H1 (cell line): ENCODE results near the gene HLA-DPB1. TPM values are rescaled to one million over a fixed set of nuclear protein-coding genes. Genes with fewer than 3 reads are reported as not detected.

Experiments
- CTCF ChIA-PET: fragments of 300-600 bp; sonication (Branson Sonifier 250); formaldehyde crosslinking; loops from one replicate; lab custom pipeline; 2021; ENCODE audit not compliant: partially characterized antibody; lab: Charles Lee
- POLR2A ChIA-PET: fragments of 300-600 bp; sonication (Branson Sonifier 250); formaldehyde crosslinking; loops from one replicate; lab custom pipeline; 2021; ENCODE audit warnings: inconsistent platforms; ENCODE audit not compliant: partially characterized antibody; lab: Charles Lee
- DNase-seq, 2 experiments: peaks; one replicate each; pipeline versions ENCODE4 v3.0.0 to v3.0.0-alpha.2; 2010 to 2022; ENCODE audit warnings: low spot score in 2 of 2, low read depth in 1 of 2, mixed read lengths in 1 of 2
- FAIRE-seq: peaks from 2 replicates; lab custom pipeline; 2011; peaks lifted over from hg19 to GRCh38; lab: Jason Lieb, UNC
- H2AFZ ChIP-seq: 2 replicates; pipeline ENCODE4 v1.8.1; 2012; ENCODE audit warnings: low read length, inconsistent platforms
- H2AK5ac ChIP-seq: 2 replicates; pipeline ENCODE4 v1.6.1; 2013; ENCODE audit warnings: low read depth, low read length
- H2BK120ac ChIP-seq: replicated peaks from 2 replicates; pipeline ENCODE3; 2013; ENCODE audit warnings: low read depth, low read length, inconsistent platforms
- H2BK12ac ChIP-seq: 2 replicates; pipeline ENCODE4 v1.6.1; 2013; ENCODE audit warnings: low read depth, low read length
- H2BK15ac ChIP-seq: 2 replicates; pipeline ENCODE4 v1.6.1; 2013; ENCODE audit warnings: low read length
- H2BK20ac ChIP-seq: 2 replicates; pipeline ENCODE4 v1.6.1; 2013; ENCODE audit warnings: low read length
- H2BK5ac ChIP-seq: 2 replicates; pipeline ENCODE4 v1.6.1; 2013; ENCODE audit warnings: low read depth, low read length
- H3K14ac ChIP-seq: 2 replicates; pipeline ENCODE4 v1.6.1; 2013; ENCODE audit warnings: inconsistent platforms; ENCODE audit not compliant: insufficient read length
- H3K18ac ChIP-seq: 2 replicates; pipeline ENCODE4 v1.6.1; 2013; ENCODE audit warnings: low read length; ENCODE audit errors: extremely low read depth
- H3K23ac ChIP-seq: 2 replicates; pipeline ENCODE4 v1.6.1; 2013; ENCODE audit warnings: inconsistent platforms; ENCODE audit not compliant: insufficient read length
- H3K23me2 ChIP-seq: 2 replicates; pipeline ENCODE4 v1.6.1; 2013; ENCODE audit warnings: low read depth, low read length
- H3K27ac ChIP-seq: 2 replicates; pipeline ENCODE4 v1.6.1; 2011; ENCODE audit warnings: low read depth, low read length, inconsistent platforms
- H3K27me3 ChIP-seq, 4 experiments: replicated peaks in 1 of 4; 1 replicate in 1 of 4; 2 replicates in 3 of 4; pipeline versions ENCODE4 v1.6.1 to v1.8.1; 2011 to 2013; ENCODE audit warnings: low read length in 3 of 4, mild to moderate bottlenecking in 3 of 4, inconsistent platforms in 2 of 4, mixed read lengths in 2 of 4, moderate library complexity in 1 of 4; ENCODE audit not compliant: control insufficient read depth in 3 of 4, insufficient read depth in 3 of 4; ENCODE audit errors: extremely low read depth in 1 of 4
- H3K36me3 ChIP-seq, 4 experiments: 2 replicates each; pipeline versions ENCODE4 v1.6.1 to v1.8.1; 2011 to 2013; ENCODE audit warnings: mild to moderate bottlenecking in 4 of 4, low read length in 3 of 4, moderate library complexity in 2 of 4, control low read depth in 1 of 4, inconsistent platforms in 1 of 4; ENCODE audit not compliant: insufficient read depth in 4 of 4, control insufficient read depth in 2 of 4
- H3K4ac ChIP-seq: replicated peaks from 2 replicates; pipeline ENCODE3; 2013; ENCODE audit warnings: low read length, low read depth, mixed read lengths, inconsistent platforms; ENCODE audit not compliant: insufficient read length
- H3K4me1 ChIP-seq, 4 experiments: replicated peaks in 1 of 4; 1 replicate in 1 of 4; 2 replicates in 3 of 4; pipeline versions ENCODE4 v1.6.1 to v1.8.1; 2011 to 2013; ENCODE audit warnings: low read length in 3 of 4, inconsistent platforms in 2 of 4, mixed read lengths in 1 of 4; ENCODE audit not compliant: insufficient read depth in 4 of 4, control insufficient read depth in 3 of 4
- H3K4me2 ChIP-seq, 2 experiments: 2 replicates each; pipeline versions ENCODE4 v1.6.1 to v1.8.1; 2011 to 2013; ENCODE audit warnings: low read depth in 2 of 2, low read length in 2 of 2, control low read depth in 1 of 2, inconsistent platforms in 1 of 2, mild to moderate bottlenecking in 1 of 2; ENCODE audit not compliant: insufficient read depth in 1 of 2
- H3K4me3 ChIP-seq, 4 experiments: fragments of 200-600, 300-600 bp in 1 of 4; sonication (generic), shearing (Covaris generic), sonication (Bioruptor Twin) in 1 of 4; 2 replicates each; pipeline versions ENCODE4 v1.5.1 to v1.8.1; 2011 to 2016; ENCODE audit warnings: low read length in 4 of 4, low read depth in 3 of 4, control low read depth in 2 of 4, inconsistent platforms in 2 of 4, mild to moderate bottlenecking in 2 of 4, mixed read lengths in 1 of 4, moderate library complexity in 1 of 4; ENCODE audit not compliant: insufficient read depth in 2 of 4; ENCODE audit errors: extremely low read depth in 1 of 4
- H3K56ac ChIP-seq: replicated peaks from 2 replicates; pipeline ENCODE3; 2013; ENCODE audit warnings: low read depth, mild to moderate bottlenecking, mixed read lengths, low read length, inconsistent platforms; ENCODE audit not compliant: insufficient read length
- H3K79me1 ChIP-seq: 2 replicates; pipeline ENCODE4 v1.6.1; 2013; ENCODE audit warnings: low read depth, low read length, control low read depth
- H3K79me2 ChIP-seq, 2 experiments: 2 replicates each; pipeline versions ENCODE4 v1.6.1 to v1.8.1; 2012 to 2013; ENCODE audit warnings: low read length in 2 of 2, mild to moderate bottlenecking in 2 of 2, inconsistent platforms in 1 of 2; ENCODE audit not compliant: insufficient read depth in 2 of 2, control insufficient read depth in 1 of 2
- H3K9ac ChIP-seq, 4 experiments: replicated peaks in 1 of 4; 1 replicate in 1 of 4; 2 replicates in 3 of 4; pipeline versions ENCODE4 v1.6.1 to v1.8.1; 2011 to 2013; ENCODE audit warnings: low read depth in 3 of 4, low read length in 3 of 4, control low read depth in 2 of 4, mild to moderate bottlenecking in 2 of 4, moderate library complexity in 2 of 4, inconsistent platforms in 1 of 4; ENCODE audit errors: extremely low read depth in 1 of 4
- H3K9me3 ChIP-seq, 2 experiments: 2 replicates each; pipeline versions ENCODE4 v1.6.1 to v1.8.1; 2012 to 2013; ENCODE audit warnings: mild to moderate bottlenecking in 2 of 2, moderate library complexity in 2 of 2, control low read depth in 1 of 2, inconsistent platforms in 1 of 2, low read depth in 1 of 2, low read length in 1 of 2, mixed read lengths in 1 of 2; ENCODE audit not compliant: insufficient read depth in 2 of 2
- H4K20me1 ChIP-seq, 2 experiments: replicated peaks in 1 of 2; 2 replicates each; pipeline versions ENCODE3 to v1.8.1; 2011 to 2013; ENCODE audit warnings: inconsistent platforms in 2 of 2, low read length in 2 of 2, mild to moderate bottlenecking in 1 of 2; ENCODE audit not compliant: insufficient read depth in 2 of 2, control insufficient read depth in 1 of 2
- H4K5ac ChIP-seq: 2 replicates; pipeline ENCODE4 v1.6.1; 2013; ENCODE audit warnings: low read length, low read depth, mixed read lengths, inconsistent platforms; ENCODE audit not compliant: insufficient read length
- H4K8ac ChIP-seq: 2 replicates; pipeline ENCODE4 v1.8.0; 2013; ENCODE audit warnings: mild to moderate bottlenecking, moderate library complexity, low read length, inconsistent platforms; ENCODE audit not compliant: insufficient read depth; ENCODE audit errors: extremely low read depth
- H4K91ac ChIP-seq: replicated peaks from 2 replicates; pipeline ENCODE3; 2013; ENCODE audit warnings: low read length, mixed read lengths, inconsistent platforms; ENCODE audit not compliant: insufficient read length
- CREB1 ChIP-seq: IDR thresholded peaks from 2 replicates; pipeline ENCODE4 v1.6.1; 2012; ENCODE audit warnings: inconsistent platforms
- EZH2 ChIP-seq: fragments of 200-600 bp; sonication (generic); IDR thresholded peaks from 2 replicates; pipeline ENCODE4 v1.7.1; 2012; ENCODE audit warnings: low read depth, mild to moderate bottlenecking, moderate library complexity, low read length, inconsistent platforms; ENCODE audit not compliant: severe bottlenecking
- RFX5 ChIP-seq: IDR thresholded peaks from 2 replicates; pipeline ENCODE4 v1.6.1; 2011; ENCODE audit warnings: low read depth, low read length, improper control_type of control experiment, borderline replicate concordance
- WGBS, 2 experiments: shearing (Covaris generic) in 1 of 2; methylation state at CpG; one replicate each; pipeline versions ENCODE4 v1.1.6 to v1.1.7; 2013 to 2015; ENCODE audit warnings: low lambda C conversion rate in 2 of 2, mixed read lengths in 2 of 2, inconsistent platforms in 1 of 2, low coverage in 1 of 2, missing lambda C conversion rate in 1 of 2; ENCODE audit not compliant: insufficient replicate concordance in 2 of 2, insufficient coverage in 1 of 2, insufficient read length in 1 of 2; ENCODE audit errors: extremely low coverage in 1 of 2, missing lambda C conversion rate in 1 of 2; 5-methylcytosine and 5-hydroxymethylcytosine counted together
- polyA plus RNA-seq, 7 experiments: library from polyadenylated mRNA; depleted of rRNA in 3 of 7; stranded (reverse) in 5 of 7; unstranded in 2 of 7; fragments of >200 nt in 5 of 7; fragments of 200-250 nt in 2 of 7; gene quantifications; 1 replicate in 5 of 7; 2 replicates in 1 of 7; 4 replicates in 1 of 7; pipeline versions ENCODE4 v1.2.1 to v1.2.3, GENCODE V29; 2011 to 2013; ENCODE audit warnings: missing spikeins in 2 of 7, mixed read lengths in 2 of 7
- total RNA-seq: library from RNA; stranded (reverse); fragmentation: NEBNext Ultra II Directional; extraction: Animal tissue kit (Norgen Biotek cat#: 25700); gene quantifications from 2 replicates; pipeline ENCODE4 v1.2.1, GENCODE V29; 2021

Gene HLA-DPB1
- total and polyA plus RNA-seq, 2 of the 8 experiments (the other 6 are each of a cell fraction or from before 2014, with no cell fraction given) = 32.3 to 58.8 TPM

- FAIRE-seq = peak; percentile 84
- Histone ChIP-seq H2AK5ac (no peak within 1 kb of the TSS), H2BK120ac (no peak within 1 kb of the TSS), H3K56ac (no peak within 1 kb of the TSS), H2BK20ac (no peak within 1 kb of the TSS), H3K79me1 (no peaks in the 10 kb centered on the region), H3K4me1 (no peaks in the 10 kb centered on the region; a peak in 1 of 7 replicates), H3K27me3 (no peaks in the 10 kb centered on the region), H4K8ac (no peak within 1 kb of the TSS), H3K4me2 (no peak within 1 kb of the TSS; a peak in 1 of 4 replicates), H3K9ac (no peak within 1 kb of the TSS), H2BK15ac (no peak within 1 kb of the TSS), H3K27ac (no peak within 1 kb of the TSS), H3K18ac (no peak within 1 kb of the TSS), H2BK5ac (no peak within 1 kb of the TSS), H4K20me1 (no peaks in the 10 kb centered on the region), H3K14ac (no peak within 1 kb of the TSS), H3K9me3 (no peaks in the 10 kb centered on the region), H2BK12ac (no peak within 1 kb of the TSS), H3K79me2 (no peaks in the 10 kb centered on the region), H3K4me3 (no peak within 1 kb of the TSS), H4K5ac (no peak within 1 kb of the TSS), H3K36me3 (no peaks in the 10 kb centered on the region), H3K23me2 (no peaks in the 10 kb centered on the region), H3K23ac (no peak within 1 kb of the TSS), H3K4ac (no peak within 1 kb of the TSS), H4K91ac (no peak within 1 kb of the TSS), H2AFZ (peak within 1 kb of the TSS; percentile 96)
- POLR2A ChIA-PET = interaction anchor here (1.1 to 1.8 kb wide), 2 partner anchors 44 to 102 kb away, joined by 7 to 9 read pairs; no protein-coding TSS in a partner anchor
- DNase-seq = no peak
- peak; percentile 98 for TF ChIP-seq RFX5
- no peak for TF ChIP-seq EZH2
- peak; percentile 84 for TF ChIP-seq CREB1
- CTCF ChIA-PET = interaction anchor here (1.0 to 2.8 kb wide), 10 partner anchors 9 to 89 kb away, joined by 4 to 12 read pairs (median 6); no protein-coding TSS in a partner anchor
- WGBS, 2 experiments = 78% methylated on average over 8 of the region's 8 CpGs; no CpG with 5 or more reads in 1 of the 2 experiments
Measured at GRCh38 chr6:33073431-33073871, 2.3 kb upstream of the HLA-DPB1 start, which contains the start of gene HLA-DPA1. TSS of gene HLA-DPA1 (minus strand) at chr6:33073649.
